Measurements from ENCODE around the gene DRC1.

GRCh38 chr2:26454561-26455001 is 52.9 kb downstream of the DRC1 start:
- TF ChIP-seq CTCF (IDR thresholded peaks at IDR 0.05) (no peak), POLR2A (IDR thresholded peaks at IDR 0.05) (no peak)
